Breast epithelium (tissue), 3 donors: ENCODE data around the gene PRPF6.

Experiments
- POLR2A ChIP-seq: fragments of 450-650 bp; IDR thresholded peaks from one replicate; pipeline ENCODE4 v1.6.1; 2016; ENCODE audit warnings: antibody characterized with exemption, mild to moderate bottlenecking, moderate library complexity
- POLR2AphosphoS5 ChIP-seq, 3 donors: sonication (generic); formaldehyde crosslinking; IDR thresholded peaks; one replicate each; pipeline ENCODE4 v1.6.1; 2017; ENCODE audit warnings: antibody characterized with exemption in 3 of 3
- TF ChIP-seq, protein P1 (sequence below), 3 donors: fragments of 450-650 bp; IDR thresholded peaks; one replicate each; pipeline ENCODE4 v1.5.1; 2016 to 2017; ENCODE audit warnings: antibody characterized with exemption in 3 of 3, mild to moderate bottlenecking in 3 of 3, moderate library complexity in 3 of 3

- TF ChIP-seq, protein P1, sequence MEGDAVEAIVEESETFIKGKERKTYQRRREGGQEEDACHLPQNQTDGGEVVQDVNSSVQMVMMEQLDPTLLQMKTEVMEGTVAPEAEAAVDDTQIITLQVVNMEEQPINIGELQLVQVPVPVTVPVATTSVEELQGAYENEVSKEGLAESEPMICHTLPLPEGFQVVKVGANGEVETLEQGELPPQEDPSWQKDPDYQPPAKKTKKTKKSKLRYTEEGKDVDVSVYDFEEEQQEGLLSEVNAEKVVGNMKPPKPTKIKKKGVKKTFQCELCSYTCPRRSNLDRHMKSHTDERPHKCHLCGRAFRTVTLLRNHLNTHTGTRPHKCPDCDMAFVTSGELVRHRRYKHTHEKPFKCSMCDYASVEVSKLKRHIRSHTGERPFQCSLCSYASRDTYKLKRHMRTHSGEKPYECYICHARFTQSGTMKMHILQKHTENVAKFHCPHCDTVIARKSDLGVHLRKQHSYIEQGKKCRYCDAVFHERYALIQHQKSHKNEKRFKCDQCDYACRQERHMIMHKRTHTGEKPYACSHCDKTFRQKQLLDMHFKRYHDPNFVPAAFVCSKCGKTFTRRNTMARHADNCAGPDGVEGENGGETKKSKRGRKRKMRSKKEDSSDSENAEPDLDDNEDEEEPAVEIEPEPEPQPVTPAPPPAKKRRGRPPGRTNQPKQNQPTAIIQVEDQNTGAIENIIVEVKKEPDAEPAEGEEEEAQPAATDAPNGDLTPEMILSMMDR (IDR thresholded peaks at IDR 0.05) = no peak
- TF ChIP-seq POLR2AphosphoS5 (IDR thresholded peaks at IDR 0.05) = no peak
- no peak for TF ChIP-seq POLR2A
These were observed 37.2 kb upstream of the PRPF6 start for GRCh38 chr20:63943808-63944077.
